ENCODE data around the gene PABPN1L.

The PABPN1L gene

GRCh38 chr16:88836791-88837190 is 29.7 kb downstream of the PABPN1L start:
- no peak overlapping the region for H3K27ac ChIP-seq
- TF ChIP-seq CTCF (conservative IDR thresholded peaks at IDR 0.05) (no peak), ZFX (IDR thresholded peaks at IDR 0.05) (no peak)

DNA sequence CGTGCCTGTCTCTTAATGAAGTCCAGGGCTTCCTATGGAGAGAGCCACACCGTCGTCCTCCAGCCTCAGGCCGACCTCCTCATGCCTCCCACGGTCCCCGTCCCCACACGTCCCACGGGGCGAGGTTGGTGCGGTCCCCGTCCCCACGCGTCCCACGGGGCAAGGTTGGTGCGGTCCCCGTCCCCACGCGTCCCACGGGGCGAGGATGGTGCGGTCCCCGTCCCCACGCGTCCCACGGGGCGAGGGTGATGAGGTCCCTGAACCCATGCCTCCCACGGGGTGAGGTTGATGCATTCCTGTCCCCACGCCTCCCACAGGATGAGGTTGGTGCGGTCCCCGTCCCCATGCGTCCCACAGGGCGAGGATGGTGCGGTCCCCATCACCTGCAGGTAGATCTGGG is 30.6 kb downstream of the PABPN1L start:
- no peak overlapping the region for H3K27ac ChIP-seq
- TF ChIP-seq CTCF (conservative IDR thresholded peaks at IDR 0.05) = no peak
- no peak for TF ChIP-seq ZFX (IDR thresholded peaks at IDR 0.05)

DNA sequence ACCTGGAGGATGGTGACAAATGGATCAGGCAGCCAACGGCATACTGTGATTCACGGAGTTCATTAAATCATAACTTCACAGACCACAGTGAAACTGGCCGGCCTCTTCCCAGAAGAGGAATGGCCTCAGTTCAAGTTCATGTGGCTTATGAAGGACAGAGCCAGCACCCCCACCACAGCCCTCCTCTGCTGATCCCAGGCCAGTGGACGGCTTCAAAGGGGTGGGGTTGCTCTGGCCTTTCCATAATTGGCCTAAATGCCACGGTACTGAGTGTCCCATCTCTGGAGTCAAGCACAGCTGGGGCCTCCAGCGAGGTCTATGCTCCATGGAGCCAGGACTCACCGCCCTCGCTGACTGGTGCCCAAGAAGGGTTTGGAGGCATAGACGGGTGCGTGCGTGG is 31.1 kb downstream of the PABPN1L start:
- no peak for TF ChIP-seq CTCF (conservative IDR thresholded peaks at IDR 0.05)
- no peak for TF ChIP-seq ZFX (IDR thresholded peaks at IDR 0.05)
- no peak overlapping the region for H3K27ac ChIP-seq

- no peak for TF ChIP-seq ZFX (IDR thresholded peaks at IDR 0.05)
- TF ChIP-seq CTCF (conservative IDR thresholded peaks at IDR 0.05) = no peak
- no peak overlapping the region for H3K27ac ChIP-seq
These were observed 31.8 kb downstream of the PABPN1L start for GRCh38 chr16:88834670-88835069.

DNA sequence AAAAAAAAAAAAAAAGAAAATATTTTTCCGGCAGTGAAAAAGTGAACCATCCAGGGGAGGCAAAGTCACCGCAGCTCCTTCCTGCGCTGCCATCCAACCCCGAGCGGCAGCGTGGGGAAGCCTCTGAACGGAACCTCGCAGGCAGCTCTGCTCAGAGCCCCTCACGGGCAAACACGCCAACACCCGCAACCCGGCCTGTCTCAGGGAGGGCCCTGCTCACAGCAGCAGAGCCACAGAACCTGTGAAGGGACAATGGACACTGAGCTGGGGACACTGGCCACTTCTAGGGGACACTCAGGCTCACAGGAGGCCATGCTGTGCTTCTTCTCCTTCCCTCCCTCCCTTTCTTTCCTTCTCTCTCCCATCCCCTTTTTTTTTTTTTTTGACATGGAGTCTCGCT is 33.4 kb downstream of the PABPN1L start:
- TF ChIP-seq CTCF (conservative IDR thresholded peaks at IDR 0.05) (no peak), ZFX (IDR thresholded peaks at IDR 0.05) (no peak)
- H3K27ac ChIP-seq = no peak overlapping the region

- no peak overlapping the region for H3K27ac ChIP-seq
- no peak; the same call in 1 of the 2 replicates for TF ChIP-seq CTCF (conservative IDR thresholded peaks at IDR 0.05)
- TF ChIP-seq ZFX (IDR thresholded peaks at IDR 0.05) = no peak
These were observed 34.6 kb downstream of the PABPN1L start for GRCh38 chr16:88831838-88832237.

DNA sequence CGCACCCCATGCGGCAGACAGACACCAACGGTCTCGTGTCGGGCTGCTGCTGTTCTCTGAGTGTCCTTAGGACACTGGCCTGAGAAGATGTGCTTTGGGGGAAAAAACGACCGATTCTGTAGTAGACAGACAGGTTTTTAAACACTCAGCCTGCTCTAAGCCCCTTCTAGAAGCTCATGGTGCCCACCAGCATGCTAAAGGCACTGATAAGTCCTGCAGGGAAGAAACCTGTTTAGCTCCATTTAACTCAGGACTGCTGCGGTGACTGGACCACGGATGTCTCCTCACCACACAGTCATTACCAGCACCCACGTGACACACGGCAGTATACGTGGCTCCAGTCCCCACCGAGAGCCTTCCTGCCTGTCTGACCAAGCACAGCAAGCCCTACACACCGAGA is 35.7 kb downstream of the PABPN1L start:
- TF ChIP-seq ZFX (IDR thresholded peaks at IDR 0.05) (no peak), CTCF (conservative IDR thresholded peaks at IDR 0.05) (no peak)

More for the DNA sequence above, 35.7 kb downstream of the PABPN1L start:
- no peak overlapping the region for H3K27ac ChIP-seq

Measured in C4-2B (cell line).